OCI-LY7 (cell line): ENCODE data around the gene TPMT. TPM values are rescaled to one million over a fixed set of nuclear protein-coding genes. Genes with fewer than 3 reads are reported as not detected.

ENCODE experiments used
- BruUV-seq: library from RNA; stranded (reverse); fragments of 400-500 nt; replicated peaks from 2 replicates; lab custom pipeline; 2021; lab: Mats Ljungman, UMichigan
- CTCF ChIA-PET: fragments of 300-600 bp; sonication (Branson Sonifier 250); formaldehyde crosslinking; loops from one replicate; lab custom pipeline; 2022; ENCODE audit warnings: antibody characterized with exemption; ENCODE audit not compliant: unreplicated experiment; lab: Charles Lee
- POLR2A ChIA-PET: fragments of 300-600 bp; sonication (Branson Sonifier 250); formaldehyde crosslinking; loops from one replicate; lab custom pipeline; 2022; ENCODE audit warnings: antibody characterized with exemption; lab: Charles Lee
- DNase-seq: peaks from one replicate; pipeline ENCODE4 v3.0.0-alpha.2; 2015; ENCODE audit warnings: low spot score
- H2AFZ ChIP-seq: fragments of 200-600 bp; sonication (generic), shearing (Covaris generic); 2 replicates; pipeline ENCODE4 v1.6.1; 2014; ENCODE audit warnings: mild to moderate bottlenecking, antibody characterized with exemption, low read length, moderate library complexity
- H3K27ac ChIP-seq: fragments of 200-600 bp; sonication (generic); 2 replicates; pipeline ENCODE4 v1.5.1; 2014; ENCODE audit warnings: mixed run types, low read depth, mild to moderate bottlenecking, moderate library complexity, low read length, inconsistent platforms; ENCODE audit not compliant: poor library complexity, severe bottlenecking
- H3K36me3 ChIP-seq: fragments of 200-600 bp; sonication (generic); 2 replicates; pipeline ENCODE4 v1.6.1; 2014; ENCODE audit warnings: mild to moderate bottlenecking, antibody characterized with exemption, low read length, moderate library complexity, mixed read lengths; ENCODE audit not compliant: insufficient read depth
- H3K4me1 ChIP-seq: fragments of 200-600 bp; sonication (generic); 2 replicates; pipeline ENCODE4 v1.5.1; 2014; ENCODE audit warnings: mild to moderate bottlenecking, low read length; ENCODE audit not compliant: insufficient read depth, poor library complexity, severe bottlenecking
- H3K4me2 ChIP-seq: fragments of 200-600 bp; sonication (generic); 2 replicates; pipeline ENCODE4 v1.6.1; 2014; ENCODE audit warnings: mild to moderate bottlenecking, low read length
- H3K4me3 ChIP-seq: fragments of 200-600 bp; sonication (generic); 2 replicates; pipeline ENCODE4 v1.5.1; 2014; ENCODE audit warnings: mild to moderate bottlenecking, low read depth, low read length; ENCODE audit not compliant: poor library complexity, severe bottlenecking
- H3K79me2 ChIP-seq: fragments of 200-600 bp; sonication (generic); 2 replicates; pipeline ENCODE4 v1.6.1; 2016; ENCODE audit warnings: low read depth, mild to moderate bottlenecking, low read length, moderate library complexity, mixed read lengths; ENCODE audit not compliant: insufficient read depth
- H3K9me2 ChIP-seq: fragments of 200-600 bp; sonication (generic); 2 replicates; pipeline ENCODE4 v1.6.1; 2016; ENCODE audit warnings: mild to moderate bottlenecking, low read length, mixed read lengths; ENCODE audit not compliant: insufficient read depth
- H3K9me3 ChIP-seq: fragments of 200-600 bp; sonication (generic); 2 replicates; pipeline ENCODE4 v1.6.1; 2014; ENCODE audit warnings: mild to moderate bottlenecking, mixed run types, low read length, mixed read lengths
- H4K20me1 ChIP-seq: fragments of 200-600 bp; sonication (generic); 2 replicates; pipeline ENCODE4 v1.6.1; 2014; ENCODE audit warnings: mild to moderate bottlenecking, antibody characterized with exemption, low read length, moderate library complexity, mixed read lengths; ENCODE audit not compliant: insufficient read depth
- CTCF ChIP-seq: fragments of 200-600 bp; sonication (generic); conservative IDR thresholded peaks from 2 replicates; pipeline ENCODE4 v1.5.1; 2014; ENCODE audit warnings: mild to moderate bottlenecking, antibody characterized with exemption, low read length, moderate library complexity, mixed read lengths
- EZH2phosphoT487 ChIP-seq: fragments of 200-600 bp; sonication (generic); IDR thresholded peaks from 2 replicates; pipeline ENCODE4 v1.6.1; 2018; ENCODE audit warnings: low read depth, borderline replicate concordance, mild to moderate bottlenecking, mixed run types, antibody characterized with exemption, low read length, moderate library complexity, mixed read lengths
- intact Hi-C: fragments of 100-400 bp; cut with micrococcal nuclease; formaldehyde crosslinking; loops from one replicate; pipeline ENCODE4 v1.10.0; 2022; ENCODE audit not compliant: unreplicated experiment
- total RNA-seq, 2 experiments: library from RNA; depleted of rRNA in 1 of 2; stranded (reverse); fragments of >200 nt in 1 of 2; shearing (Covaris generic) in 1 of 2; gene quantifications; 2 replicates each; pipeline ENCODE4 v1.2.3, GENCODE V29; 2014 to 2022

TPMT gene
- total RNA-seq, 2 experiments from 2014 or later = 6.0 to 8.4 TPM

- BruUV-seq = no TSS peak
- no peaks in the 10 kb centered on the region for H3K4me1 ChIP-seq
- ChIA-PET CTCF (no interaction called here), POLR2A (interaction anchor here (1.0 kb wide), 1 partner anchor 10 kb away, joined by 3 read pairs; no protein-coding TSS in a partner anchor)
- no peaks in the 10 kb centered on the region for H3K36me3 ChIP-seq
- H4K20me1 ChIP-seq = no peaks in the 10 kb centered on the region
- intact Hi-C loops = no loop called here
- no peak overlapping the region for H3K27ac ChIP-seq
- H3K9me3 ChIP-seq = no peaks in the 10 kb centered on the region
- no peak for DNase-seq
- H2AFZ ChIP-seq = no peak overlapping the region
- H3K79me2 ChIP-seq = no peaks in the 10 kb centered on the region
- H3K4me2 ChIP-seq = no peak overlapping the region
- TF ChIP-seq EZH2phosphoT487 (no peak), CTCF (no peak)
- H3K9me2 ChIP-seq = no peaks in the 10 kb centered on the region
- H3K4me3 ChIP-seq = no peak overlapping the region
Observed at GRCh38 chr6:18100296-18100695, 54.6 kb downstream of the TPMT start.

GRCh38 chr6:18099511-18099910, 55.4 kb downstream of the TPMT start:
- intact Hi-C loops = no loop called here
- ChIA-PET CTCF (no interaction called here), POLR2A (interaction anchor here (0.6 to 1.0 kb wide), 2 partner anchors 9 to 99 kb away, joined by 3 to 6 read pairs; no protein-coding TSS in a partner anchor)
- no peaks in the 10 kb centered on the region for H3K9me3 ChIP-seq
- no peaks in the 10 kb centered on the region for H4K20me1 ChIP-seq
- H3K27ac ChIP-seq = no peak overlapping the region
- TF ChIP-seq EZH2phosphoT487 = no peak
- TF ChIP-seq CTCF = no peak
- H3K4me2 ChIP-seq = no peak overlapping the region
- no peaks in the 10 kb centered on the region for H3K36me3 ChIP-seq
- no peaks in the 10 kb centered on the region for H3K4me1 ChIP-seq
- H3K9me2 ChIP-seq = no peaks in the 10 kb centered on the region
- no peak overlapping the region for H3K4me3 ChIP-seq
- H3K79me2 ChIP-seq = no peaks in the 10 kb centered on the region
- no peak overlapping the region for H2AFZ ChIP-seq
- BruUV-seq = no TSS peak
- no peak for DNase-seq

DNA sequence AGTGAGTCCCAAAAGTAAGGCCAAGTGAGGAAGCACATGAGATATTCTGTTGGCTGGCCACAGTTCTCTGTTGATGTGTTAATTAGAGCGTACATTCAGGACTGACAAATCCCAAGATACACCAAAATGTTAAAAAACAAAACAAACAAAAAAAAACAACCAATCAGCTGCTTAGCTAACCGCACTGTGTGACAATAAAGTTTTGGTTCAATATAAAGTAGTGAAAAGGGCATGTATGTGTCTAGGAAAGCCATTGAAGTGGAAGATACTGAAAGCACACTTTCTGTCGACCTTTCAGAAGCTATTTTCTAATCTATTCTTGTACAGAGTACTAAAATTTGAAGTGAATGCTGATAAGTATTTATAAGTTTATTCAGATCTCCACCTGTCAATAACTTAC, 58.5 kb downstream of the TPMT start:
- Histone ChIP-seq H3K4me3 (no peak overlapping the region), H4K20me1 (no peaks in the 10 kb centered on the region), H2AFZ (no peak overlapping the region), H3K36me3 (no peaks in the 10 kb centered on the region), H3K79me2 (no peaks in the 10 kb centered on the region), H3K4me1 (no peaks in the 10 kb centered on the region), H3K4me2 (no peak overlapping the region), H3K9me3 (no peaks in the 10 kb centered on the region), H3K9me2 (no peaks in the 10 kb centered on the region), H3K27ac (no peak overlapping the region)
- DNase-seq = no peak
- intact Hi-C loops = no loop called here
- BruUV-seq = no TSS peak
- CTCF ChIA-PET = no interaction called here
- no peak for TF ChIP-seq CTCF
- no peak for TF ChIP-seq EZH2phosphoT487
- POLR2A ChIA-PET = interaction anchor here (0.5 to 0.6 kb wide), 2 partner anchors 59 to 110 kb away, joined by 3 to 4 read pairs; no protein-coding TSS in a partner anchor
